Glutamatergic neuron (in vitro differentiated cells): Measurements from ENCODE around the gene SLC39A8. TPM values are rescaled to one million over a fixed set of nuclear protein-coding genes. Genes with fewer than 3 reads are reported as not detected.

Experiments
- DNase-seq: peaks from one replicate; pipeline ENCODE4 v3.0.0; 2022
- H3K27ac Mint-ChIP-seq: one replicate; pipeline ENCODE4 v1.8.0; 2020; ENCODE audit warnings: mild to moderate bottlenecking, mixed read lengths, inconsistent platforms; ENCODE audit not compliant: unreplicated experiment
- H3K27me3 Mint-ChIP-seq: one replicate; pipeline ENCODE4 v1.8.0; 2020; ENCODE audit warnings: mild to moderate bottlenecking, moderate library complexity, mixed read lengths, inconsistent platforms; ENCODE audit not compliant: unreplicated experiment
- H3K36me3 Mint-ChIP-seq: one replicate; pipeline ENCODE4 v1.8.0; 2020; ENCODE audit warnings: mild to moderate bottlenecking, mixed read lengths, inconsistent platforms; ENCODE audit not compliant: unreplicated experiment
- H3K4me1 Mint-ChIP-seq: one replicate; pipeline ENCODE4 v1.8.0; 2020; ENCODE audit warnings: mild to moderate bottlenecking, low read depth, mixed read lengths, inconsistent platforms; ENCODE audit not compliant: unreplicated experiment
- H3K4me3 Mint-ChIP-seq: one replicate; pipeline ENCODE4 v1.8.0; 2020; ENCODE audit warnings: mild to moderate bottlenecking, mixed read lengths, inconsistent platforms; ENCODE audit not compliant: unreplicated experiment
- H3K9me3 Mint-ChIP-seq: one replicate; pipeline ENCODE4 v1.8.0; 2020; ENCODE audit warnings: mild to moderate bottlenecking, moderate library complexity, mixed read lengths, inconsistent platforms; ENCODE audit not compliant: unreplicated experiment
- CTCF ChIP-seq: fragments of 200-600 bp; sonication (generic); IDR thresholded peaks from one replicate; pipeline ENCODE4 v1.5.0; 2021; ENCODE audit not compliant: partially characterized antibody, unreplicated experiment
- total RNA-seq: library from RNA; stranded (reverse); fragmentation: NEBNext Ultra II Directional; extraction: Animal tissue kit (Norgen Biotek cat#: 25700); gene quantifications from one replicate; pipeline ENCODE4 v1.2.1, GENCODE V29; 2021; ENCODE audit not compliant: unreplicated experiment

Gene SLC39A8
- total RNA-seq, 1 donor from 2014 or later: 0.83 TPM

GRCh38 chr4:102350634-102351033 lies 5.4 kb upstream of the SLC39A8 start:
- Mint-ChIP-seq H3K36me3 (no peaks in the 10 kb centered on the region), H3K4me1 (no peaks in the 10 kb centered on the region)
- DNase-seq: no peak

GRCh38 chr4:102348701-102349100 lies 3.4 kb upstream of the SLC39A8 start:
- Mint-ChIP-seq H3K4me3 (no peak overlapping the region), H3K4me1 (peaks cover 2% of the 10 kb centered on the region), H3K27ac (no peak overlapping the region), H3K36me3 (no peaks in the 10 kb centered on the region), H3K9me3 (peaks cover 2% of the 10 kb centered on the region), H3K27me3 (peaks cover 2% of the 10 kb centered on the region)
- DNase-seq: no peak
- TF ChIP-seq CTCF: no peak

More at GRCh38 chr4:102350634-102351033, 5.4 kb upstream of the SLC39A8 start:
- H3K4me3 Mint-ChIP-seq: no peak overlapping the region
- H3K27ac Mint-ChIP-seq: no peak overlapping the region
- no peaks in the 10 kb centered on the region for H3K9me3 Mint-ChIP-seq
- peaks cover 2% of the 10 kb centered on the region for H3K27me3 Mint-ChIP-seq
- TF ChIP-seq CTCF: no peak

DNA sequence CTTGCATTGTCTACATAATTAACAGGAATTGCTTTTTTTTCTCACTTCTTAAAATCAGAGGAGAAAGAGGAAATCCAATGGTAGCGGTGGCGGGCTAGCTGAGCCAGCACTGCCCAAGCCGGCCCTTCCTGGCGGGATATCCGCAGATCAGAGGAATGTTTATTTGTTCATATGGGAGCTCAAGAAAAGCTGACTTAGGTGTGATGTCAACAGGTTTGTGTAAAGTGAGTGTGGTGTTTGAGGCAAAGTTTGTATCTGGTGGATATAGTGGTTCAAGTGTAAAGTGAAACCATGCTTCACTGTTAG lies 466 bp upstream of the SLC39A8 start:
- DNase-seq: no peak
- no peaks in the 10 kb centered on the region for H3K36me3 Mint-ChIP-seq
- H3K9me3 Mint-ChIP-seq: peaks cover 2% of the 10 kb centered on the region
- peak; percentile 65 for TF ChIP-seq CTCF
- no peak overlapping the region for H3K27ac Mint-ChIP-seq
- H3K4me1 Mint-ChIP-seq: peaks cover 2% of the 10 kb centered on the region
- peak overlapping the region; percentile 95 for H3K4me3 Mint-ChIP-seq
- peaks cover 2% of the 10 kb centered on the region for H3K27me3 Mint-ChIP-seq

GRCh38 chr4:102344520-102344953 lies 745 bp downstream of the SLC39A8 start:
- Mint-ChIP-seq H3K9me3 (peaks cover 2% of the 10 kb centered on the region), H3K4me3 (peak overlapping the region; percentile 95), H3K27me3 (peaks cover 2% of the 10 kb centered on the region), H3K36me3 (no peaks in the 10 kb centered on the region), H3K27ac (no peak overlapping the region), H3K4me1 (peaks cover 2% of the 10 kb centered on the region)
- no peak for TF ChIP-seq CTCF
- DNase-seq: peak; percentile 73

- peaks cover 2% of the 10 kb centered on the region for H3K9me3 Mint-ChIP-seq
- no peaks in the 10 kb centered on the region for H3K36me3 Mint-ChIP-seq
- peak overlapping the region; percentile 86 for H3K4me3 Mint-ChIP-seq
- TF ChIP-seq CTCF: no peak
- no peak overlapping the region for H3K27ac Mint-ChIP-seq
- peaks cover 2% of the 10 kb centered on the region for H3K4me1 Mint-ChIP-seq
- DNase-seq: no peak
- peaks cover under 1% of the 10 kb centered on the region for H3K27me3 Mint-ChIP-seq
These were observed 1.2 kb downstream of the SLC39A8 start for GRCh38 chr4:102343964-102344519.
